ENCODE results near the gene LIPM. TPM values are rescaled to one million over a fixed set of nuclear protein-coding genes. Genes with fewer than 3 reads are reported as not detected.

The LIPM gene
- total RNA-seq, 4 donors from 2014 or later: 16.7 to 34.9 (median 29.4) TPM

DNA sequence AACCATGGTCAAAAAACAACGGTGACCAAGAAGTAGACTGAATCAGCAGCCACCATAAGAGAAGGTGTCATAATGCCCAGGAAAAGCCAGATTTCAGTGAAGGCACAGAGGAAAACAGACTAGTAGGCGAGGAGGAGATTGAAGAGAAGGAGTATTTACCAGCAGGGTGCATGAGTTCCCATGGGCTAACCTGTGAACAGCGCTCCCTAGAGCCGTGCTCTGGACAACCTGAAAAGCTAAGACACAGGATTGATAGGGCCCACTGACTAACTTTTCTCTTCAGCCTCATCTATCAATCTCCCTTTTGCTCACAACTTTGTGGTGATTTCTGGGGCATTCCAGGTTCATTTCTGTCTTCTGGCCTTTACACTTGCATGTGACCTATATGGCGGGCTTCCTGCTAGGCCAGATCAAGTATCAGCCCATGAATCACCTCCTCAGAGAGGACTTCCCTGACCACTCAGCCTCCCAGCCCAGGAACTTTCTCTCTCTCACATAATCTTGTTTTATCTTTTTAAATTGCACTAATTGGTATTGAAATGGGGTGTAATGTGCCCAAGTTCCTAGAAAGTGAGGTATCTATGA is 36.3 kb downstream of the LIPM start:
- H3K4me3 ChIP-seq: no peak overlapping the region
- WGBS: 88% methylated on average over 5 of the region's 5 CpGs

GRCh38 chr10:88840104-88840503 is 37.6 kb downstream of the LIPM start:
- Histone ChIP-seq H3K27ac (no peak overlapping the region), H3K4me1 (peaks cover 36% of the 10 kb centered on the region)

More for the DNA sequence above, 36.3 kb downstream of the LIPM start:
- no peaks in the 10 kb centered on the region for H3K27me3 ChIP-seq
- TF ChIP-seq CTCF (IDR thresholded peaks at IDR 0.05) (no peak), POLR2A (IDR thresholded peaks at IDR 0.05) (no peak), EP300 (IDR thresholded peaks at IDR 0.05) (no peak), POLR2AphosphoS5 (IDR thresholded peaks at IDR 0.05) (no peak)
- no peak overlapping the region for H3K27ac ChIP-seq
- peaks cover 36% of the 10 kb centered on the region for H3K4me1 ChIP-seq
- H3K36me3 ChIP-seq: no peaks in the 10 kb centered on the region
- DNase-seq (ENCODE audit: low spot score in 2 of 2): no peak
- H3K9me3 ChIP-seq: no peaks in the 10 kb centered on the region

DNA sequence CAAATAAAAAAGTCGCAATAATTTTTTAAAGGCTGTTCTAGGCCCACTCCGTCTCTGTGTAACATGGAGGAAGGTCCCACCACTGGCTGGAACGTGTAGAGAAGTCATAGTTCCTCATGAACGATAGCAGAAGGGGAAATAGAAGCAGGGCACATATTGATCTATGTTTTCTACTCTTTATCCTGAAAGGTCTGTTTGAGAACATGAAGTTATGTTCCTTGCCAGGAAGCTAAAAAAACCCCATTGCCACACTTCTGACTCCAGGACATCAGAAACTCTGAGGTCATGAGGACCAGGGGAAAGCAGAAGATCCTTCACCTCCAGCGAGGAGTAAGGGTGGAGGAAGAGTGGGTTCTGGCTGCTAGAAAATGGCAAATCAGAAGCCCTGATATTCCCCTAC is 38.4 kb downstream of the LIPM start:
- TF ChIP-seq CTCF (IDR thresholded peaks at IDR 0.05) (no peak), POLR2AphosphoS5 (IDR thresholded peaks at IDR 0.05) (no peak), EP300 (IDR thresholded peaks at IDR 0.05) (no peak), POLR2A (IDR thresholded peaks at IDR 0.05) (no peak)
- 91% methylated on average over 5 of the region's 5 CpGs for WGBS
- no peaks in the 10 kb centered on the region for H3K36me3 ChIP-seq
- H3K27ac ChIP-seq: no peak overlapping the region
- peaks cover 32% of the 10 kb centered on the region for H3K4me1 ChIP-seq
- DNase-seq (ENCODE audit: low spot score in 2 of 2): no peak
- no peaks in the 10 kb centered on the region for H3K27me3 ChIP-seq
- H3K9me3 ChIP-seq: no peaks in the 10 kb centered on the region
- H3K4me3 ChIP-seq: no peak overlapping the region

More at GRCh38 chr10:88840104-88840503, 37.6 kb downstream of the LIPM start:
- no peak for DNase-seq (ENCODE audit: low spot score in 2 of 2)
- 76% methylated on average over 3 of the region's 3 CpGs for WGBS
- H3K4me3 ChIP-seq: no peak overlapping the region
- TF ChIP-seq POLR2A (IDR thresholded peaks at IDR 0.05) (no peak), EP300 (IDR thresholded peaks at IDR 0.05) (no peak), POLR2AphosphoS5 (IDR thresholded peaks at IDR 0.05) (no peak), CTCF (IDR thresholded peaks at IDR 0.05) (no peak)
- no peaks in the 10 kb centered on the region for H3K36me3 ChIP-seq
- H3K9me3 ChIP-seq: no peaks in the 10 kb centered on the region
- no peaks in the 10 kb centered on the region for H3K27me3 ChIP-seq

- Histone ChIP-seq H3K27ac (no peak overlapping the region), H3K9me3 (no peaks in the 10 kb centered on the region), H3K27me3 (no peaks in the 10 kb centered on the region), H3K4me1 (peaks cover 27% of the 10 kb centered on the region), H3K4me3 (no peak overlapping the region), H3K36me3 (no peaks in the 10 kb centered on the region)
- DNase-seq (ENCODE audit: low spot score in 2 of 2): no peak
- 59% methylated on average over 6 of the region's 6 CpGs for WGBS
- TF ChIP-seq POLR2AphosphoS5 (IDR thresholded peaks at IDR 0.05): no peak
- no peak for TF ChIP-seq CTCF (IDR thresholded peaks at IDR 0.05)
- no peak for TF ChIP-seq EP300 (IDR thresholded peaks at IDR 0.05)
- TF ChIP-seq POLR2A (IDR thresholded peaks at IDR 0.05): no peak
Observed at GRCh38 chr10:88841316-88842111, 39.0 kb downstream of the LIPM start.

DNA sequence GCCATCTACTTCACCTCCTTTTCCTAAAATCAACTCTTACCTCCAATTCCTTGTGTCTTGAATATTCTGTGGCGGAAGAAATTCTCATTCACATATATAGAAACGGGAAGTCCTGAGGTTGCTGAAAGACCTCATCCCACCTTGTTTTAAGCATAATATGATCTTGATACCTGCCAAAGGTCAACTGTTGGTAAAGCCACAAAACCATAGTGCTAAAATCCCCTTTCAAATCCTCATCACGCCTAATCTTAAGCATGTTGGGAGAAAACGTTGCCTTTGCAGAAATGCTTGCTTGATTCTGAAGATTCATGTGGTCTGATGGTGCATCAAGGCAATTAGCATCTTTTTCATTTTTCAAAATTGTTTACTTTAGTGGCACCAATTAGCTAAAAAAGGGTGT is 40.6 kb downstream of the LIPM start:
- TF ChIP-seq EP300 (IDR thresholded peaks at IDR 0.05) (no peak), POLR2A (IDR thresholded peaks at IDR 0.05) (no peak), CTCF (IDR thresholded peaks at IDR 0.05) (no peak), POLR2AphosphoS5 (IDR thresholded peaks at IDR 0.05) (no peak)
- no peak for DNase-seq (ENCODE audit: low spot score in 2 of 2)
- Histone ChIP-seq H3K27me3 (no peaks in the 10 kb centered on the region), H3K36me3 (no peaks in the 10 kb centered on the region), H3K4me1 (peaks cover 18% of the 10 kb centered on the region), H3K9me3 (no peaks in the 10 kb centered on the region), H3K27ac (no peak overlapping the region), H3K4me3 (no peak overlapping the region)
- 95% methylated on average over 4 of the region's 4 CpGs for WGBS

Data from suprapubic skin (tissue), 4 donors.